ENCODE measurements around the gene ZNF565.
"Not testable (repeated sequence)": the region's sequence is repeated elsewhere in the genome, so short reads cannot be mapped to it uniquely, and the experiment has no call there.

ZNF565 gene

GRCh38 chr19:36214386-36215275 lies at the start of gene ZNF565, which contains the start of gene ZNF146:
TSS of gene ZNF565 (minus strand) at chr19:36214665. CDS start at chr19:36201985, 12,680 bp downstream.
TSS of gene ZNF146 (plus strand) at chr19:36215106. CDS start at chr19:36236441, 21,335 bp downstream.
- peak; percentile 97 for DNase-seq

GRCh38 chr19:36259211-36259610 lies 44.7 kb upstream of the ZNF565 start:
- no peak for DNase-seq

- DNase-seq = no peak
These were observed 43.8 kb upstream of the ZNF565 start for GRCh38 chr19:36258028-36258875.

- no peak for DNase-seq
These were observed 43.0 kb upstream of the ZNF565 start for GRCh38 chr19:36257520-36257876.

- no peak for DNase-seq
These were observed 42.5 kb upstream of the ZNF565 start for GRCh38 chr19:36256853-36257519.

GRCh38 chr19:36256064-36256463 lies 41.6 kb upstream of the ZNF565 start:
- DNase-seq = no peak

GRCh38 chr19:36255316-36255715 lies 40.9 kb upstream of the ZNF565 start:
- DNase-seq = no peak

- DNase-seq = no peak
These were observed 40.4 kb upstream of the ZNF565 start for GRCh38 chr19:36254848-36255247.

- DNase-seq = no peak
These were observed 37.6 kb upstream of the ZNF565 start for GRCh38 chr19:36252047-36252446.

- DNase-seq = no peak
These were observed 31.6 kb upstream of the ZNF565 start for GRCh38 chr19:36246006-36246481.

- DNase-seq = no peak
These were observed 30.9 kb upstream of the ZNF565 start for GRCh38 chr19:36245210-36246005.

- no peak for DNase-seq
These were observed 29.6 kb upstream of the ZNF565 start for GRCh38 chr19:36244066-36244465.

GRCh38 chr19:36236946-36237310 lies 22.5 kb upstream of the ZNF565 start:
- DNase-seq = no peak

- DNase-seq = no peak
These were observed 22.0 kb upstream of the ZNF565 start for GRCh38 chr19:36236304-36236945.

GRCh38 chr19:36233626-36234025 lies 19.2 kb upstream of the ZNF565 start:
- DNase-seq = not testable (repeated sequence)

- no peak for DNase-seq
These were observed 10.9 kb upstream of the ZNF565 start for GRCh38 chr19:36225219-36225892.

- DNase-seq = no peak
These were observed 8.0 kb upstream of the ZNF565 start for GRCh38 chr19:36222503-36222902.

GRCh38 chr19:36221474-36221873 lies 7.0 kb upstream of the ZNF565 start:
- no peak for DNase-seq

GRCh38 chr19:36215276-36216123 lies 1.0 kb upstream of the ZNF565 start:
- DNase-seq = peak; percentile 19 to 36

- no peak for DNase-seq
These were observed 1.6 kb downstream of the ZNF565 start for GRCh38 chr19:36212895-36213294.
